ENCODE data around the gene MED28.

The MED28 gene

DNA sequence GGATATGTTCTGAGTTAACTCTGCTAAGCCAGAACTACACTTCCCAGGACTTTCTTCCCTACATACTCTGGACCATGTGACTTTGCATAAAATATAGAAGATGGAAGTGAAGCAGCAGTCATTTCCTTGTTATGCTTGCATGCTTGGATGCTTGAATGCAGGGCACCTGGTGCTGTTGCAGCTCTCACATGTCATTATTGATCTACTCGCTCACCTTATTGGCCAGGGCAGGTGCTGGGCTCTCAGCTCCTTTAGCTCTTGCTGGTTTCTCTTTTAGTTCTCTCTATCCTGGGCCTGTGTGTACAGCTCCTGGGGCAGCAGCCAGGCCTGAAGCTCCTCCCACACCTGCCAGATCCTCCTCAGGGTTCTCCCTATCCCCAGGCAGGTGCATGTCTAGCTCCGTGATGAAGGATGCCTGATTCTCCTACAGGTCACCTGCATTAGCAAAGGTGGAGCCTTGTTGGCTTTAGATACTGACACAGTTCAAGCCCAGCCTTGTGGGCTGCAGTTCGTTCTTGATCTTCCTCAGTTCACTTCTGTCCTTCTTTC lies 53.3 kb downstream of the MED28 start:
- DNase-seq, result no peak

DNA sequence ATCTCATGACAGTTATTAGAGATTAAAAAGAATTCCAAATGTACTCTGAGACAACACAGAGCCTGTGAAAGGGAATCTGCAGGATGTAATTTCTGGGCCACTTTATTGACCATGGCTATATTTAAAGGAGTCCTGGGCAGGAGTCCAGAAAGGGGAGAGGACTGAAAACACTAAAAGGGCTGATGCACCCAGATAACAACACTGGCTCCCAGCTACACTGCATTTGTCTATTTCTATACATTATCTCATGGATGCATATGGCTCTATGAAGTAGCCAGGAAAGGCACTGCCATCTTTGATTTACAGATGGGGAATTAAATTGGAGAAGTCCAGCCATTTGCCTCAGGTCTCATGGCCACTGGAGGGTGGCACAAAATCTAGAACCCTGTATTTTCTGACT lies 56.0 kb downstream of the MED28 start:
- no peak for DNase-seq

DNA sequence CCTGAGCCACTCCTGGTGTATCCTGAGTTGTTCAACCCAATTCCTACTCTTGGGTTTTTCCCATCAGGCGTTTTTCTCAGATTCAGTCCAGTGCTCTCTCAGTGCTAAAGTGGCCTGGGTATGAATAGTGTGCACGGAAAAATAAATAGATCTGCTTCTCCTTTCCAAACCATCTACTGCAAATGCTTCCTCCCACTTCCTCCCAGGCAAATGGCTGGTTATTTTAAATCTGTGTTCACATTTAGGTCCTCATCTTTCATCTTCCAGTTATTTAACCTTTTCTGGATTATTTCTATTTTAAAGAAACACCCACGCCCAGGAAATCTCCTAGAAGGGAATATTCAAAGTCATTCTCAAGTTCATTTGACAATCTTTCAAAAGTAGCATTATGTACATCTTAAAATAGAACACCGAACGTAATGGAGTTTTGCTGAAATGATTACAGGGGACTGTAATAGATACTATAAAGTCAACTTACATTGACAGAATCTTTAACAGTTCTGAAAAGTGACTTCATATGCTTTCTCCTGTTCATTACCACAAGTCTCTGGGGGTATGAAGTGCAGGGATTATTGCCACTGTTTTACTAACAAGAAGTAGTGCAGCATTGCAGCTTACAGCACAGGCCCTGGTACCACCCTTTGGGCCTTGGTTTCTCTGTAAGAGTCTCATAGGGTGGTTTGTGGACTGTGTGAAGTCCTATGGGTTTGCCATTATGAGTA lies 66.3 kb downstream of the MED28 start:
- no peak for DNase-seq

DNA sequence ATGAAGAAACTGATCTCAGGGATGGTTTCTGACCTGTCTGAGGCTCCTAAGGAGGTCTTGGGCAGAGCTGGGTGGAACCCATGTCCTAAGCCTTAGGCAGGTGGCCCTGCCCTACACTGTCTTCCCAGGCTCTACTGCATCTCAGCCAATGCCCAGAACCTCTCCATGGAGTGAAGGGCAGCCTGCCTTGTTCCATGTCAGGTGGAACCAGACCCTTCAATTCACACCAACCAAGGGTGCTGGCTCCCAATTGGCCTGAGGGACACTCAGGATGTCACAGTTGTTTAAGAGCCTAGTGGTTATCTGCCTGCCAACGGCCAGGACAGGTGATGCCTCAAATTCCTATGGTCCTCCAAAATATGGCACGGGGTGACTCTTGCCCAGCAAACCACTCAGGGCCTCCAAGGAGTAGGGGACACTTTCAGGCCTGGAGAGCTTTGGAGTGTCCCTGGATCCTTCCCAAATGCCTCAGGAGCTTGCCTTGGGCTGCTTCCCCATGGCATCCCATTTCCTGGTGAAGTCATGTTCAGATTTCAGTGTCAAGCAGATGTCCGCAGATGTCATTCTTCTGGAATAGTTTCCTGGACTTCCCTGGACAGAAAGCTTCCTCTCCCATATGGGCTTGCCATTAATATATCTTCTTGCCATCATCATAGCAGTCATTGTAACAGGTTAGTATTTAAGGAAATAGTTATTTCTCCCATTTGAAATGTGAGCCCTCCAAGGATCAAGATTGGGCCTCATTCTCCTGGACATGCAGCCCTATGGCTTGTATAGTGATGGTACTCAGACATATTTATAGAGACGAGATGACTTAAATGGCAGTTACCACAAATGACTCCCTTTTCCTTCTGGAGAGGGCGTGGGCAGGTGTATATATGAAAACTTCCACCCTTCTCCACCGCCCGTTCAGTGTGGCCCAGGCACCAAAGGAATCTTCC lies 67.1 kb downstream of the MED28 start:
- no peak for DNase-seq

DNA sequence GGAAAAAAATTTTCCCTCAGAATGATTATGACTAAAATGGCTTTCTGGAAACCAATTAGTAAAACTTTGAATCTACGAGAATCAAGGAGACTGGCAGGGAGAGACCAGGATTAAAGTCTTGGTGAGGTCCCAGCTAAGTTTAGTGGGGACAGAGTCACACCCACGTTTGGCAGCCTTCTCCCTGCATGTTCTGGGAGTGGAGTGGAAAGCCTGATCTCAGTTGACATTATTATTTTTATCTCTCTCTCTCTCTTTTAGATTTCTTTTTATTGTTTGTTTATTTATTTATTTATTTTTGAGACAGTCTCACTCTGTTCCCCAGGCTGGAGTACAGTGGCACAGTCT lies 67.8 kb downstream of the MED28 start:
- no peak for DNase-seq

Measured in AML-193 (cell line).